Right cardiac atrium (tissue), 5 donors: ENCODE data around the gene GNPDA2. TPM values are rescaled to one million over a fixed set of nuclear protein-coding genes. Genes with fewer than 3 reads are reported as not detected.

Source experiments
- ATAC-seq, 2 donors: fragments of 200-7000 bp; cut with Tn5 transposase; one replicate each; pipeline versions ENCODE4 v1.8.0 to v1.9.1; 2020; ENCODE audit warnings: moderate library complexity in 2 of 2, mild to moderate bottlenecking in 1 of 2
- DNase-seq, 3 donors: peaks; one replicate each; pipeline ENCODE4 v3.0.0-alpha.2; 2020
- H3K27ac ChIP-seq: one replicate; pipeline ENCODE4 v1.5.1; 2013; ENCODE audit warnings: mild to moderate bottlenecking, low read length, control low read depth, moderate library complexity
- H3K27me3 ChIP-seq: one replicate; pipeline ENCODE4 v1.6.1; 2013; ENCODE audit not compliant: control insufficient read depth, insufficient read depth
- H3K4me1 ChIP-seq: one replicate; pipeline ENCODE4 v1.6.1; 2013; ENCODE audit warnings: low read length; ENCODE audit not compliant: control insufficient read depth, insufficient read depth
- H3K4me3 ChIP-seq: one replicate; pipeline ENCODE4 v1.5.1; 2013; ENCODE audit warnings: low read length, control low read depth
- H3K9me3 ChIP-seq: one replicate; pipeline ENCODE4 v1.6.1; 2013; ENCODE audit warnings: low read length; ENCODE audit not compliant: control insufficient read depth
- WGBS: extraction: QIAGEN DNeasy Blood & Tissue Kit; methylation state at CpG from one replicate; pipeline ENCODE4 v1.1.7; 2013; 5-methylcytosine and 5-hydroxymethylcytosine counted together
- intact Hi-C, 4 donors: fragments of 100-400 bp; cut with DNase I; formaldehyde crosslinking; loops; one replicate each; pipeline versions ENCODE4 v1.11.0 to v1.14.0; 2022 to 2023
- long read RNA-seq, 4 donors: library from polyadenylated mRNA; unstranded; transcript quantifications; one replicate each; pipeline ENCODE4 v2.0.0, GENCODE V29; 2020 to 2021
- polyA plus RNA-seq: library from polyadenylated mRNA; stranded (reverse); fragments of 200-250 nt; gene quantifications from one replicate; pipeline ENCODE4 v1.2.3, GENCODE V29; 2013
- total RNA-seq, 4 donors: library from RNA; stranded (reverse); fragmentation: NEBNext Ultra II Directional; extraction: Animal tissue kit (Norgen Biotek cat#: 25700); gene quantifications; one replicate each; pipeline ENCODE4 v1.2.1, GENCODE V29; 2021
- donor health status: healthy with polysubstance abuse.
- donor health status: DM: no; HTN: yes; CAD: no.
- donor health status: DM: no; HTN: no; CAD: no.
- donor health status: DM: no; HTN: yes; CAD: no; lungs with severe emphysema.
- donor health status: DM: yes; HTN: yes; CAD: no.

Gene GNPDA2
- total RNA-seq (10 to 100 TPM; 13.5 to 19.6 (median 15.6) TPM), polyA plus RNA-seq (11.5 TPM)
- long read RNA-seq, donor 1, transcript GNPDA2-201 (7 exons, 1,930 nt) = major isoform, 11 of 20 reads
- long read RNA-seq, donor 1, partial matches to known transcripts = 0 of 20 reads
- long read RNA-seq, donor 1, other reads (novel, unspliced or antisense) = 8 of 20 reads
- long read RNA-seq, donor 2, full-length matches to known transcripts = 10 of 15 reads
- long read RNA-seq, donor 2, partial matches to known transcripts = 3 of 15 reads
- long read RNA-seq, donor 2, other reads (novel, unspliced or antisense) = 2 of 15 reads
- long read RNA-seq, donor 3, full-length matches to known transcripts = 54 of 75 reads
- long read RNA-seq, donor 3, partial matches to known transcripts = 5 of 75 reads
- long read RNA-seq, donor 3, other reads (novel, unspliced or antisense) = 16 of 75 reads
- long read RNA-seq, donor 4, transcript GNPDA2-201 (7 exons, 1,930 nt) = major isoform, 5 of 10 reads
- long read RNA-seq, donor 4, partial matches to known transcripts = 3 of 10 reads
- long read RNA-seq, donor 4, other reads (novel, unspliced or antisense) = 2 of 10 reads

DNA sequence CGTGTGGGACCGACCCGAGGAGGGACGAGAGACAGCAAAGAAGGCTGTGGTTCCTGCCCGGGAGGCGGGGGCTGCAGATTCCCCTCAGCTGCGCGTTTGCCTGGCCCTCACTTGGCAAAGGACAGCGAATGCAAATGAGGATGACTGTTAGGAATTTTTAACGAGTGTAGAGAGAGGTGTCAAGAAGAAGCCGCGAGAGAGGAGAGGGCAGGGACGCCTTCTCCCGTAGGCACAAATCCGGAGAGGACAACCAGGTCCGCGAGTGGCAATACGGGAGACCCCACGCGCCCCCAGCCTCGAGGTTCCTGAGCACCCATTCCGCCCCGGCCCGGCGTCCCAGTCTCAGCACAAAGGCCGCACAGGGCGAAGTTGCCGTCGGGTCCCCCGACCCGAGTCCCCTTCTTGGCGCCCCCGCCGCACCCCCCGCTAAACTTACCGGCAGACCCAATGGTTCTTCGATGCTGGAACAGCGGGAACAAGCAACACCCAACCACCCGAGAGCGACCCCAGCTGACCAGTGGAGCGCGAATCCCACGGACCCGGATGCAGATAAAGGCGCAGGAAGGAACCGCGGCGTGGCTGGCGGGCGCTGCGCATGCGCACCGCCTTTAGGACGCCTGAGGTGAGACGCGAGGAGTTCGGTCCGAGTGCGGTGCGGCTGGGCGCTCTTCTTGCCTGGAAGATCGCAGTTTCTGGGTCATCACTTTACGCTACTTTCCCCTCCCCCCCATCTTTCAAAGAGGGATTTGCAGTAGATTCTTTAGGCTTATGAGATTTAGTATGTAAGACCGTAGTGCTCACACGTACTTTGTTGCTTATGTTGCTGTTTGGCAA lies at the start of gene GNPDA2:
TSS of gene GNPDA2 (minus strand) at position 519 of the 834 bp plus-strand sequence. CDS start 4,349 bp downstream, outside the sequence.
- H3K4me1 ChIP-seq = no peaks in the 10 kb centered on the region
- H3K27ac ChIP-seq = peak within 1 kb of the TSS; percentile 87
- peak; percentile 99 for ATAC-seq
- peak; percentile 94 to 97 (median 97) for DNase-seq
- H3K4me3 ChIP-seq = peak within 1 kb of the TSS; percentile 92
- intact Hi-C loops = no loop called here
- WGBS = under 1% methylated on average over 65 of the region's 65 CpGs
- no peaks in the 10 kb centered on the region for H3K27me3 ChIP-seq
- H3K9me3 ChIP-seq = no peaks in the 10 kb centered on the region

DNA sequence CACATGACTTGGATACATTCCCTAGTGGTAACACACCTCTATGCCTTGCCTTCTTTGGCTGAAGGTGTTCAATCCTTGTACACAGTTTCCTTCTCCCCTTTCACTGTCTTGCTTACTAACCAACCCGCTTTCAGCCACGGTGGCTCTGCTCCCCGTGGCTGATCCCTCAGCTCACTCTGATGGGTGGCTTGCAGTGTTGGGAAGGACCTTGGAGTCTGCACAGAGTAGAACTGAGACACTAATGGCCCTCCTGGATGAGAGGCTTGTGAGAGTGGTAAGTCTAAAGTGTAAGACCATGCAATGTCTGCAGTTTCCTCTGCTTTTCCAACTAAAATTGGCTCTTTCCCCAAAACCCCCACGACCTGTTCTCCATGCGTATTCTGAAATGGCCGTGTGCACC lies 46.0 kb upstream of the GNPDA2 start:
- peak in 1 of 3 donors; percentile 30 for DNase-seq
- whole genome bisulfite sequencing = 89% methylated on average over 6 of the region's 6 CpGs

DNA sequence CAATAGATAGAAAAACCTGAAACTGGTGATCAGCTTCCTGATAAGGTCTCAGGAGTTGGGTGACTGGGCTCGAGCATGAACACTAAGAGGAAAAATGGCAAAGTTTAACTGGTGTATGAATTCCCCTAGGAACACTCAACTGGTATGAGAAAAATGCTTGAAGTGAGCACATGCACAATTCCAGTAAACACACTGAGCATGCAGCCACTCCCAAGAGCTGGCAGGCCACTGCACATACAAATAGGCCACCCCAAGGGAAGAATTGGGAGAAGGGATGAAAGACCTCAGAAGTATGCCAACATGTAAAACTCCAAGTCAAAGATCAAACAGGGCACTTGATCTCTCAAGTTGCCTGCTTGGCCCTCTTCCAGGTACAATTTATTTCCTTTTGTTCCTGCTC lies 45.4 kb upstream of the GNPDA2 start:
- H3K27ac ChIP-seq = no peak overlapping the region
- ATAC-seq (no peak), DNase-seq (peak in 1 of 3 donors; percentile 12)
- 75% methylated on average over 1 of the region's 1 CpG for WGBS
- intact Hi-C loops = no loop called here
- no peaks in the 10 kb centered on the region for H3K27me3 ChIP-seq
- H3K9me3 ChIP-seq = no peaks in the 10 kb centered on the region
- H3K4me1 ChIP-seq = no peaks in the 10 kb centered on the region
- no peak overlapping the region for H3K4me3 ChIP-seq

More for the DNA sequence above, 46.0 kb upstream of the GNPDA2 start:
- Histone ChIP-seq H3K27me3 (no peaks in the 10 kb centered on the region), H3K27ac (no peak overlapping the region), H3K4me3 (no peak overlapping the region), H3K9me3 (no peaks in the 10 kb centered on the region), H3K4me1 (no peaks in the 10 kb centered on the region)
- no peak for ATAC-seq
- intact Hi-C loops = no loop called here

DNA sequence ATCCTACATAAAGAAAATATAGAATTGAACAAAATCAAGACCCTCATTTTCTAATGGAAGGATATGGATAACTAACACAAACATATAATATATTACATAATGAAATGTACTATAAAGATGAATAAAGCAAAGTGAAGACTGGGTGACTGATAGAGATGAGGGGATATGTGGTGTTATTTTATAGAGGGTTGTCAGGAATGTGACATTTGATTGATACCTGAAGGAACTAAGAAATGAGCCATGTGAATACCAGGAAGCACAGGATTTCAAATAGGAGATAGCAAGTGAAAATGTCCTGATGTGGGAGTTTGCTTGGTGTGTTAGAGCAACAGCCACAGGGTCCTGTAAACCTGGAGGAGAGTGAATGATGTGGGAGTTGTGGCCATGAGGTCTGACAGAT lies 40.1 kb upstream of the GNPDA2 start:
- intact Hi-C loops = loop anchor here in 2 of 4 donors (10.0 kb wide), 2 partner anchors 158 to 1508 kb away; no protein-coding TSS in a partner anchor
- no peaks in the 10 kb centered on the region for H3K9me3 ChIP-seq
- ATAC-seq = no peak

DNA sequence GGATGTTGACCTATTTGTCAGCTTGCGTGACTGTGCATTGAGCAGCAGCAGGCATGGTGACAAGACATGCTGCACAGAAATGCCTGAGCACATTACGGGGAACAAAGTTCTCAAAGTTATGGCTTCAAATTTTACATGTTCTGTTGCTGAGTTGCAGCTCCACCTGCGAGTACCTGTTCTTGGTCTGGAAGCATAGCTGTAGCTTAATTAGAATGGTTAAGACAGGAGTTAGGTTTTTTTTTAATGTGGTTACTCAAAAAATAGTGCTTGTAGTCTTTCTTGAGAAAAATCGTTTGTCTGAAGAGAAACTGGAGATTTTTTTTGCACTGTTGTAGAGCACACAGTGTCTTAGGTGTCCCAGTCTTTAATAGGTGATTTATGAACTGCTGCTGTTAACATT lies 38.8 kb upstream of the GNPDA2 start:
- H3K27me3 ChIP-seq = no peaks in the 10 kb centered on the region
- no peak for ATAC-seq
- H3K4me3 ChIP-seq = no peak overlapping the region
- no peak for DNase-seq
- intact Hi-C loops = loop anchor here in 2 of 4 donors (10.0 kb wide), 2 partner anchors 160 to 1510 kb away; no protein-coding TSS in a partner anchor
- H3K27ac ChIP-seq = no peak overlapping the region
- 75% methylated on average over 4 of the region's 4 CpGs for WGBS
- H3K9me3 ChIP-seq = no peaks in the 10 kb centered on the region
- no peaks in the 10 kb centered on the region for H3K4me1 ChIP-seq

More for the DNA sequence above, 40.1 kb upstream of the GNPDA2 start:
- Histone ChIP-seq H3K4me3 (no peak overlapping the region), H3K27ac (no peak overlapping the region), H3K4me1 (no peaks in the 10 kb centered on the region), H3K27me3 (no peaks in the 10 kb centered on the region)
- DNase-seq = no peak

GRCh38 chr4:44761306-44761705 lies 35.0 kb upstream of the GNPDA2 start:
- no peak for ATAC-seq
- Histone ChIP-seq H3K4me3 (no peak overlapping the region), H3K4me1 (no peaks in the 10 kb centered on the region), H3K9me3 (no peaks in the 10 kb centered on the region), H3K27ac (no peak overlapping the region), H3K27me3 (no peaks in the 10 kb centered on the region)
- no peak for DNase-seq
- intact Hi-C loops = loop anchor here in 2 of 4 donors (10.0 kb wide), 2 partner anchors 163 to 1513 kb away; no protein-coding TSS in a partner anchor
- 27% methylated on average over 2 of the region's 2 CpGs for WGBS

DNA sequence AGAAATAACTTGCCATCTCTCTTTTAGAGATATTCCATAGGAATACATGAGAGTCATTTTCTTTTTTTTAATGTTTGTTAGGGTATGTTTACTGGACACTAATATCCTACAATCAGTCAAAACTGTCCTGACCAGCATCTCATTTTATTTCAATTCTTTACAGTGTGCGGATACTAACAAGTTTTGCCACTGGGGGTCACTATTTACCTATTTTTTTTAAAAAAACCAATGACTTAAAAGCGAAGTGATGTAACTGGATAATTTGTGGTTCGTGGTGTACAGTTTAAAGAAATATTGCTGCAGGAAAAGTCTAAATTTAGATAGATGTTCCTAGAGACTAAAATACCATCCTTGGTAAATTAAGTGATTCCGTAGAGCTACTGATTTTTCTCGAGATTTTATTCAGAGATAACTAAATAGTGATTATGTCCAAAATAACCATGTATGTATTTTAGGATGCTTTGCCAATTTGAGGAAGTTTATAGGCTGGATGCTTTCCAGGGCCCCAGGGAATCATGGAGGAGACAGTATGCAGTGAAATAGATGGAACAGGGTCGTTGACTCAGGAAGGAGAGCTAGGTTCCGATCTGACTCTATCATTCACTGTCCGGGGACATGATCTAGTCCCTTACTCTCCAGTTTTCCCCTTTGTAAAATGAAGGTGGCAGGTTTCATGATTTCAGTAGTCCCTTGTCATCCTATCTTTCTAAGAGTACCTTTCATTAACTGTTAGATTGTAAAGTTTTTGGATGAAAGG lies 34.0 kb upstream of the GNPDA2 start:
- no peaks in the 10 kb centered on the region for H3K9me3 ChIP-seq
- no peak overlapping the region for H3K27ac ChIP-seq
- no peaks in the 10 kb centered on the region for H3K27me3 ChIP-seq
- H3K4me3 ChIP-seq = no peak overlapping the region
- intact Hi-C loops = loop anchor here in 2 of 4 donors (10.0 kb wide), 2 partner anchors 164 to 1514 kb away; no protein-coding TSS in a partner anchor
- WGBS = 22% methylated on average over 8 of the region's 8 CpGs
- ATAC-seq = peak; percentile 50 to 51
- no peaks in the 10 kb centered on the region for H3K4me1 ChIP-seq
- no peak for DNase-seq

GRCh38 chr4:44756559-44756958 lies 30.2 kb upstream of the GNPDA2 start:
- Histone ChIP-seq H3K9me3 (no peaks in the 10 kb centered on the region), H3K4me1 (no peaks in the 10 kb centered on the region), H3K4me3 (no peak overlapping the region), H3K27me3 (no peaks in the 10 kb centered on the region), H3K27ac (no peak overlapping the region)
- DNase-seq (no peak), ATAC-seq (no peak)
- 78% methylated on average over 2 of the region's 2 CpGs for WGBS
- intact Hi-C loops = loop anchor here in 1 of 4 donors (10.0 kb wide), 1 partner anchor 1518 kb away; no protein-coding TSS in a partner anchor

- no peak overlapping the region for H3K4me3 ChIP-seq
- no peak overlapping the region for H3K27ac ChIP-seq
- H3K27me3 ChIP-seq = no peaks in the 10 kb centered on the region
- ATAC-seq (no peak), DNase-seq (no peak)
- H3K4me1 ChIP-seq = no peaks in the 10 kb centered on the region
- WGBS = 83% methylated on average over 2 of the region's 2 CpGs
- intact Hi-C loops = no loop called here
- no peaks in the 10 kb centered on the region for H3K9me3 ChIP-seq
Observed at GRCh38 chr4:44740201-44740600, 13.8 kb upstream of the GNPDA2 start.

DNA sequence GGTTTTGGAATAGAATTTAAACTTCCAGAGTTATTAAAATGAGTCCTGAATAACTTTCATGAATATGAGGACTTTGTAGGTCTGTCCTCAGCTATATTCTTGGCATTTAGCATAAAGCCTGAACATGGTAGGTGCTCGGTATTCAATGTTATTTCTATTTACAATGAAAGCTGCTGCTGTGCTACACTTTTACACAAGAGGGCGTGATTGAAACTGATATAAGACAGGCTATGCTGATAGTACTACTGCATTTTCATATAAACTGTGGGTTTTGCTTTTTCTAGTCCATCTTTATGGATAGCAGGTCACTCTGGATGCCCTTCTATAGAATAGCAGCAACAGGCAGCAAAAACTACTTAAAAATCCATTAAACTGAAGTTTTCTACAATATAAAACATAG lies 12.3 kb upstream of the GNPDA2 start:
- intact Hi-C loops = no loop called here
- Histone ChIP-seq H3K27ac (no peak overlapping the region), H3K4me3 (no peak overlapping the region), H3K27me3 (no peaks in the 10 kb centered on the region), H3K4me1 (no peaks in the 10 kb centered on the region), H3K9me3 (no peaks in the 10 kb centered on the region)
- ATAC-seq (no peak), DNase-seq (no peak)
- WGBS = 64% methylated on average over 2 of the region's 2 CpGs
